GM12864 (cell line): ENCODE results near the gene TEX13C.

Source experiments
- DNase-seq: peaks from one replicate; pipeline ENCODE4 v3.0.0-alpha.2; 2011; ENCODE audit warnings: low read depth
- H3K4me3 ChIP-seq: 2 replicates; pipeline ENCODE4 v1.5.1; 2011; ENCODE audit warnings: mild to moderate bottlenecking, low read depth, low read length, control low read depth
- CTCF ChIP-seq: IDR thresholded peaks from 2 replicates; pipeline ENCODE4 v1.5.1; 2011; ENCODE audit warnings: low read depth, mild to moderate bottlenecking, moderate library complexity, low read length, control low read depth, inconsistent platforms; ENCODE audit errors: missing control alignments

The TEX13C gene

GRCh38 chrX:125319646-125320521 is at the start of gene TEX13C:
TEX13C (plus strand) TSS chrX:125319871; CDS start chrX:125320120, 249 bp downstream.
- no peak within 1 kb of the TSS for H3K4me3 ChIP-seq
- TF ChIP-seq CTCF, result no peak
- DNase-seq, result no peak

- no peak overlapping the region for H3K4me3 ChIP-seq
- TF ChIP-seq CTCF, result no peak
- DNase-seq, result no peak
Observed at GRCh38 chrX:125287282-125287681, 32.4 kb upstream of the TEX13C start.

GRCh38 chrX:125288343-125288742 is 31.3 kb upstream of the TEX13C start:
- H3K4me3 ChIP-seq, result no peak overlapping the region
- DNase-seq, result no peak
- no peak for TF ChIP-seq CTCF

- DNase-seq, result no peak
- TF ChIP-seq CTCF, result no peak
- H3K4me3 ChIP-seq, result no peak overlapping the region
Observed at GRCh38 chrX:125289209-125289608, 30.5 kb upstream of the TEX13C start.

GRCh38 chrX:125289920-125290319 is 29.8 kb upstream of the TEX13C start:
- no peak for DNase-seq
- H3K4me3 ChIP-seq, result no peak overlapping the region
- no peak for TF ChIP-seq CTCF

- DNase-seq, result no peak
- H3K4me3 ChIP-seq, result no peak overlapping the region
- TF ChIP-seq CTCF, result no peak
Observed at GRCh38 chrX:125291124-125291523, 28.5 kb upstream of the TEX13C start.
